ENCODE measurements around the gene GTSF1L. TPM values are rescaled to one million over a fixed set of nuclear protein-coding genes. Genes with fewer than 3 reads are reported as not detected.
A peak's percentile ranks its signal among the peaks of the same experiment; 100 is the strongest.

GTSF1L gene
- total and polyA plus RNA-seq, 9 of the 15 experiments (the other 6 are each of a cell fraction or from before 2014, with no cell fraction given), result not detected

DNA sequence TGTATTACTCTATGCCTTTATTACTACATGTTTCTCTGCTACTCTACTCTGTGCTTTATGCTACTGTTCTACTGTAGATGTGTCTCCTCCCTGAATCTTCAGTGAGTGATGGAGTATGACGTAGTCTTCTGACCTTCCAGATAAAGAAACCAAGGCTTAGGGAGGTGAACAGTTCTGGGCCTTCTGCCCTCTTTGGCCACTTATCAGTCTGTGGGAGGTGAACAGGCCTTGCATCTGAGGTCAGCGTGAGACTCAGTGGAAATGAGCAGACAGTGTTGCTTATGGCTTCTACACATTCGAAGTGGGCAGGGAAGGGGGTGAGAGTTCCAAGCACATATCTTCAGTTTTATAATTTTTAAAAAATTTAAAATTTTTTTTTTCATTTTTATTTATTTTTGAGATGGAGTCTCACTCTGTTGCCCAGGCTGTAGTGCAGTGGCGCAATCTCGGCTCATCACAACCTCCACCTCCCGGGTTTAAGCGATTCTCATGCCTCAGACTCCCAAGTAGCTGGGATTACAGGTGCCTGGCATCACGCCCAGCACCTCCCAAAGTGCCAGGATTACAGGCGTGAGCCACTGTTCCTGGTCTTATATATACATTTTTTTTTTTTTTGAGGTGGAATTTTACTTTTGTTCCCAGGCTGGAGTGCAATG, 35.7 kb downstream of the GTSF1L start (continued):
- TF ChIP-seq SMARCE1 (IDR thresholded peaks at IDR 0.05) (peak; percentile 92), MIER1 (IDR thresholded peaks at IDR 0.05; ENCODE audit: low read depth) (no peak), PRMT5 (CRISPR knock-in tag; IDR thresholded peaks at IDR 0.05) (no peak), KAT7 (CRISPR knock-in tag; IDR thresholded peaks at IDR 0.05; ENCODE audit: borderline replicate concordance) (no peak), RAD21 (CRISPR knock-in tag; conservative IDR thresholded peaks at IDR 0.05 in 1 of 2, IDR thresholded peaks at IDR 0.05 in 1 of 2) (peak in 1 of 2 experiments; percentile 32; a peak in 2 of 4 replicates), MTA2 (IDR thresholded peaks at IDR 0.05; ENCODE audit: low read depth) (peak; percentile 90), PTTG1 (tag; IDR thresholded peaks at IDR 0.05; ENCODE audit: low read depth) (no peak), SAFB (IDR thresholded peaks at IDR 0.05; ENCODE audit: borderline replicate concordance, low read depth, low read length) (no peak), COPS2 (conservative IDR thresholded peaks at IDR 0.05) (no peak), MITF (IDR thresholded peaks at IDR 0.05) (no peak), TCFL5 (CRISPR knock-in tag; conservative IDR thresholded peaks at IDR 0.05) (no peak), XRCC3 (IDR thresholded peaks at IDR 0.05) (no peak), SREBF1 (IDR thresholded peaks at IDR 0.05; ENCODE audit: borderline replicate concordance, low read depth, low read length) (no peak), CCNT2 (IDR thresholded peaks at IDR 0.05; ENCODE audit: borderline replicate concordance, extremely low read depth, insufficient read length, low read depth, low read length) (no peak), MEF2A (IDR thresholded peaks at IDR 0.05; ENCODE audit: control insufficient read depth, low read depth, low read length) (0 out of 2 replicates have a peak, but pooled peaks have one; percentile 48), CHD4 (IDR thresholded peaks at IDR 0.05; ENCODE audit: insufficient read depth, insufficient replicate concordance, low read depth, low read length, poor library complexity, severe bottlenecking) (no peak), ZNF764 (CRISPR knock-in tag; IDR thresholded peaks at IDR 0.05; ENCODE audit: low read depth) (no peak), ZNF431 (CRISPR knock-in tag; IDR thresholded peaks at IDR 0.05) (no peak), PCBP2 (IDR thresholded peaks at IDR 0.05; ENCODE audit: low read depth, low read length, poor library complexity, severe bottlenecking) (no peak)
- TF ChIP-seq, protein P1, sequence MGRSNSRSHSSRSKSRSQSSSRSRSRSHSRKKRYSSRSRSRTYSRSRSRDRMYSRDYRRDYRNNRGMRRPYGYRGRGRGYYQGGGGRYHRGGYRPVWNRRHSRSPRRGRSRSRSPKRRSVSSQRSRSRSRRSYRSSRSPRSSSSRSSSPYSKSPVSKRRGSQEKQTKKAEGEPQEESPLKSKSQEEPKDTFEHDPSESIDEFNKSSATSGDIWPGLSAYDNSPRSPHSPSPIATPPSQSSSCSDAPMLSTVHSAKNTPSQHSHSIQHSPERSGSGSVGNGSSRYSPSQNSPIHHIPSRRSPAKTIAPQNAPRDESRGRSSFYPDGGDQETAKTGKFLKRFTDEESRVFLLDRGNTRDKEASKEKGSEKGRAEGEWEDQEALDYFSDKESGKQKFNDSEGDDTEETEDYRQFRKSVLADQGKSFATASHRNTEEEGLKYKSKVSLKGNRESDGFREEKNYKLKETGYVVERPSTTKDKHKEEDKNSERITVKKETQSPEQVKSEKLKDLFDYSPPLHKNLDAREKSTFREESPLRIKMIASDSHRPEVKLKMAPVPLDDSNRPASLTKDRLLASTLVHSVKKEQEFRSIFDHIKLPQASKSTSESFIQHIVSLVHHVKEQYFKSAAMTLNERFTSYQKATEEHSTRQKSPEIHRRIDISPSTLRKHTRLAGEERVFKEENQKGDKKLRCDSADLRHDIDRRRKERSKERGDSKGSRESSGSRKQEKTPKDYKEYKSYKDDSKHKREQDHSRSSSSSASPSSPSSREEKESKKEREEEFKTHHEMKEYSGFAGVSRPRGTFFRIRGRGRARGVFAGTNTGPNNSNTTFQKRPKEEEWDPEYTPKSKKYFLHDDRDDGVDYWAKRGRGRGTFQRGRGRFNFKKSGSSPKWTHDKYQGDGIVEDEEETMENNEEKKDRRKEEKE (IDR thresholded peaks at IDR 0.05; ENCODE audit: borderline replicate concordance in 1 of 2, control insufficient read depth in 1 of 2, low read depth in 2 of 2, low read length in 1 of 2), result no peak
- TF ChIP-seq, protein P2, sequence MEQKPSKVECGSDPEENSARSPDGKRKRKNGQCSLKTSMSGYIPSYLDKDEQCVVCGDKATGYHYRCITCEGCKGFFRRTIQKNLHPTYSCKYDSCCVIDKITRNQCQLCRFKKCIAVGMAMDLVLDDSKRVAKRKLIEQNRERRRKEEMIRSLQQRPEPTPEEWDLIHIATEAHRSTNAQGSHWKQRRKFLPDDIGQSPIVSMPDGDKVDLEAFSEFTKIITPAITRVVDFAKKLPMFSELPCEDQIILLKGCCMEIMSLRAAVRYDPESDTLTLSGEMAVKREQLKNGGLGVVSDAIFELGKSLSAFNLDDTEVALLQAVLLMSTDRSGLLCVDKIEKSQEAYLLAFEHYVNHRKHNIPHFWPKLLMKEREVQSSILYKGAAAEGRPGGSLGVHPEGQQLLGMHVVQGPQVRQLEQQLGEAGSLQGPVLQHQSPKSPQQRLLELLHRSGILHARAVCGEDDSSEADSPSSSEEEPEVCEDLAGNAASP (IDR thresholded peaks at IDR 0.05), result no peak
